ENCODE measurements around the gene SAMMSON.

SAMMSON gene

DNA sequence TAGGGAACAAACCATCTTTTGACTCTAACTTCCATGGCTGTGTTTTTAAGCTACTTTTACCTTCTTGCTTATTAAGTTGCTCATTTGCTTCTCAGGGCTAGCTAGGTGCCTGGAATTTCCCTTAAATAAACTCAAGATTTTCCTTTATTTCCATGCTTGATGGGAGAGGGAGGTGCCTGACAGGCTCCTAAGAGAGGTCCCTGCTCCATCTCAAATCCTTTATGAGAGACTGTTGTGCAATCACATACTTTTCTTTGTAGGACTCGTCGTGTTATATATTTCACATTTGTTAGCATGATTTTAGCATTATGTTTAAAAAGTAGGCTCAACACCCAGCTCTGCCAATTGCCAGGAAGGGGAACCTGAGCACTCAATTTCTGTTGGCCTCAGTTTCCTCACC lies 95.7 kb downstream of the SAMMSON start:
- DNase-seq: no peak

DNA sequence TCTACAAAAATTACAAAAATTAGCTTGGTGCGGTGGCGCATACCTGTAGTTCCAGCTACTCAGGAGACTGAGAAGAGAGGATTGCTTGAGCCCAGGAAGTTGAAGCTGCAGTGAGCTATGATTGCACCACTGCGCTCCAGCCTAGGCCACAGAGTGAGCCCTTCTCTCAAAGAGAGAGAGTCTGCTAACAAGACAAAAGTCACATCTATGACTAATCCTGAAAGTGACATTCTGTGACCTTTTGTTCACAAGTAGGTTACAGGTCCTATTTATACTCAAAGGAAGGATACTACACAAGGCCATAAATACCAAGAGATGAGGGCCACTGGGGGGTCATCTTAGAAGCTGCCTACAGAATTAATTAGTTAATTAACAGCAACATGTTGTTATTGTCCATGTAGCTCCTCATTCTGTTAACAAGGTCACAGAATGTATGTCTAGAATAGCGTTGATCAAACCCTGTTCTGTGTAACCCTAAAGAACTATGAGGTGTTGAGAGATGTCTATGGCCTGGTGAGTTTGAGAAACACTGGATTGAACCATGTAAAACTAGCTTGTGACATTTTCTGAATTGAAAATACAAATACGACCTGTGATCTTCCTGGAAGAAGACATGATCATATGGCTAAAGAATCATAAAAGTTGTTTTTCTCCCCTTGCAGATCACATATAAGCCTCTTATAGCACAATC lies 97.0 kb downstream of the SAMMSON start:
- DNase-seq: peak; percentile 18

DNA sequence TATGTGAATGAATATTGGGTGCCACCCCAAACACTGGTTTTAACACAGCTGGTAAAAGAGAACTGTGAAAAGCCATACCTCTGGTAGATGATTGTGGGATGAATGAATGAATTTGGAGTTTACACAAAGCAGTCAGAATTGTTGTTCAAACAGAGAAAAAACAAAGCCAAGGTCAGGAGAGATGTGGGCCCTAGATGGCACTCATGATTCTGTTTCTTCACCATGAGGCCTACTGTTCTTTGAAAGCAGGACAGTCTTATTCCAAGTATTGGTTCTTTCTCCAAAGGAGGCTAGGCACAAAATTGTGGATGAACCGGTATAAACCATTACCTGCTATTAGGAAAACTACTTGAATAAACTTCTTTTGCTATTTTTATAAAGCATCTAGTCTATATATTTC lies 97.6 kb downstream of the SAMMSON start:
- no peak for DNase-seq

DNA sequence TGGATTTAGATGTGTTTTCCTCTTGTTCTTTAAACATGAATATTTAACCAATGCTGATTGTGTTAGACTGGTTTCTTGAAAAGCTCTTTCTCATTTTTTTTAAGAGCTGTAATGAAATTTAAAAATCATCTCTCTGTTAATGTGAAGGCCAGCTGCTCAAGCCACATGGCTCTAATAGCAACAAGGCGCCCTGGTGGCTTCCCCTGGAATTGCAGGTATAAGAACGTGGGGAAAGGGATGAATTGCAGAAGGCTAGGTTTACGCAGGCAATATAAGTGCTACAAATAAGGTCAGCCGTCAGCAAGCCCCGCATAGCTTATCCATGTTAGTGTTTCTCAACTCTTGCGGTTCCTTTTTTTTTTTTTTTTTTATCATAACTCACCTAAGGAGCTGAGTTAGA lies 108.5 kb downstream of the SAMMSON start:
- peak; percentile 20 for DNase-seq

DNA sequence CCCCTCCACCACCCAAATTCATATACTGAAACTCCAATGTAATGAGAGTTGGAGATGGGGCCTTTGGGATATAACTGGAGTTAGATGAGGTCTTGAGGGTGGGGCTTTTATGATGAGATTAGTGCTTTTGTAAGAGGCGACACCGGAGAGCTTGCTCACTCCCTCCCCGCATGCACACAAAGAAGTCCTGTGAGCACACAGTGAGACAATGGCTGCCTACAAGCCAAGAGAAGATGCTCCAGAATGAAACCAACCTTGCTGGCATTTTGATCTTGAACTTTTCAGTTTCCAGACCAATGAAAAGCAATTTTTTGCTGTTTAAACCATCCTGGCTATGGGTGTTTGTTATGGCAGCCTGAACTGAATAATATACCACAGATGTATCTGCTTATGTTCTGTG lies 109.0 kb downstream of the SAMMSON start:
- no peak for DNase-seq

DNA sequence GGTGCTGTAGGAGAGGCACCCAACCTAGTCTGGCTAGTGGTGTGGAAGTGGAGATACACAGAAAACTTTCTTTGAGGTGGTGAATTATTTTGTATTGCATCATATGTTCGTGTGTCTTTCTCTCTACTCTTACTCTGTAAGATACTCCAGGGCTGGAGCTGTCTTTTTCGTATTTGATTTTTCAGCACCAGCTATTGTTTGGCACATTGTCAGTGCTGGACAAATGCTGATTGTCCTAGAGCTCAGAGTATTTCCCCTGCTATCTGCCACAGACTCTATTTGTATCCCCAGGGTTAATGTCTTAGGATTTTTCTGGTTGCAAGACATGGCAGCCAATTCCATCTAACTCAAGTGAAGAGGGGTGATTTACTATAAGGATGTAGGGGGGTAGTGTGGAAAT lies 110.5 kb downstream of the SAMMSON start:
- DNase-seq: no peak

DNA sequence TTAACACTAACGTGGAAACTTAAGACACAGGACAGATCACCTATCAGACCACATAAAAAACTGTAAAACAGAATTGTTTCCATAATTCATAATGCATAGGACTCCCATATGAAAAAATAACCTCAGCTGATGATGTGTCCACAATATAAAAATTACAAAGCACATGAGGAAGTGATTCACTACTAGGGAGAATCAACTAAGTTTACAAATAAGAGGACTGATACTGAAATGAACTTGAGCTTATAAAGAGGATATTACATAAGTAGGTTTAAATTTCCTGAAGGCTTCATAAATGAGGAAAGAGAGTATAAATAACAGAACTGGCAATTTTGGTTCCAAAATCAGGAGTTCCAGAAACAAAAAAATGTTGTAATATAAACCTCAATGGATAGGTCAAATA lies 111.9 kb downstream of the SAMMSON start:
- no peak for DNase-seq

DNA sequence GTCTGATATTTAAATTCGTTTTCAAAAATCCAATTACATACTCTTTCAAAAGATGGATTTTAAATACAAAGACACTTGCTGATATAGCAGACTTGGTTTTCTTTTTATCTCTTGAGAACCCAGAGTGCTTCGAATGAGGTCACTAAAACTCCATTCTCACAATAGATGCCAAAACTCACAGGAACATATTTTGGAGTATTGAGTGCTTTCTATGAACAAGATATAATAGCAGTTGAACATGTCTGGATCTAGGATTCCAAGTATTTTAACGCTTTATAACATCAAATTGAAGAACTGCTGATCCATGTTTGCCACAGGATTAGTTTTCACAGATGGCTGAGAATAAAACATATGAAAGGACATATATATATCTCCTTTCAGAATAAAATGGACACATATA lies 113.2 kb downstream of the SAMMSON start:
- no peak for DNase-seq

DNA sequence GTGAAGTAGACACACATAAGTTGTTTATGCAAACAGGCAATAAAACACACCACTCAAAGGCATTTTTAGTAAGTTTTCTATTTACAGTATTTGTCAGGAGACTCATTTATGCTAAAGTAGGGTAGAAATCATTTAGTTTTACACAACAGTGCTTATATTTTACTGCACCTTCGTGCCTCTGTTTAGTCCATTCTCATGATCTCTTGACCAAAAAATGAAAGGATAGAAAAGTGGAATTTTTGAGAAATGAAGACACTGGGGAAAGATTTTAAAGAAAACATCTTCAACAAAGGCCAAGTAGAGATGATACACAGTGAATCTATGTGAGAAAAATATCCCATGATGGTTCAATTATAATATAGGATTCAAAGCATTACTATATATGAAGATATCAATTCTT lies 114.9 kb downstream of the SAMMSON start:
- DNase-seq: no peak

DNA sequence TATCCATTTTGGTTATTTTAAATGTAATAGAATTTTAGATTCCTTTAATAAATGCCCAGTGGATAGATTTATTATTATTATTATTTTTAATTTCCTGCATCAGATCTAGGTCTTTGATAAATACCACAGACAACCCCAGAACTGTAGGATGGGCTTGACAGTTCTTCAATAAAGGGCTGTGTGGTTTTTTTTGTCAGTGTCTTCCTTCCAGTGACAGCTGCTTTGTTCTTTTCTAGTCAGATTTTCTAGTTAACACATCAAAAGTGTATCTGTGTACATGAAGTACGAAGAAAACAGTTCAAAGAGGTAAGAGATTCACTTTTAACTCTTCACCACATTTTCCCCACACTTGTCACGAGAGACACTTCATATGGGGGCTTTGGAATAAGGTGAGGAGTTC lies 120.3 kb downstream of the SAMMSON start:
- DNase-seq: no peak

Measured in activated CD4-positive, alpha-beta T cell treated with anti-CD3 and anti-CD28 coated beads, Interleukin-2, Interleukin-6, amounts not matched to agents 100 ng/mL and 50 ng/mL, durations not matched to agents 16 hours and 8 hours (primary cell).